HG03354 (cell line): ENCODE results near the gene CCSER1.

ENCODE experiments used
- ATAC-seq: cut with Tn5 transposase; IDR thresholded peaks from one replicate; pipeline ENCODE4 v1.9.1; 2021; ENCODE audit warnings: mild to moderate bottlenecking; ENCODE audit not compliant: unreplicated experiment, poor library complexity, severe bottlenecking

CCSER1 gene

GRCh38 chr4:90127223-90127705 is at the start of gene CCSER1:
TSS of gene CCSER1 (plus strand) at chr4:90127394.
- peak; percentile 78 for ATAC-seq

- peak; percentile 78 for ATAC-seq
These were observed 48.8 kb upstream of the CCSER1 start for GRCh38 chr4:90078440-90078839.

GRCh38 chr4:90080116-90080515 is 47.1 kb upstream of the CCSER1 start:
- no peak for ATAC-seq

GRCh38 chr4:90081432-90082144 is 45.6 kb upstream of the CCSER1 start:
- no peak for ATAC-seq

- no peak for ATAC-seq
These were observed 44.7 kb upstream of the CCSER1 start for GRCh38 chr4:90082449-90082848.

- ATAC-seq = no peak
These were observed 42.8 kb upstream of the CCSER1 start for GRCh38 chr4:90084277-90084966.

GRCh38 chr4:90084967-90085295 is 42.3 kb upstream of the CCSER1 start:
- no peak for ATAC-seq

- no peak for ATAC-seq
These were observed 33.7 kb upstream of the CCSER1 start for GRCh38 chr4:90093526-90093925.

GRCh38 chr4:90095000-90095399 is 32.2 kb upstream of the CCSER1 start:
- no peak for ATAC-seq

GRCh38 chr4:90099812-90100211 is 27.4 kb upstream of the CCSER1 start:
- ATAC-seq = peak; percentile 83

- ATAC-seq = no peak
These were observed 23.2 kb upstream of the CCSER1 start for GRCh38 chr4:90103991-90104390.

GRCh38 chr4:90105274-90105673 is 21.9 kb upstream of the CCSER1 start:
- ATAC-seq = no peak

- ATAC-seq = no peak
These were observed 14.5 kb upstream of the CCSER1 start for GRCh38 chr4:90112715-90113114.

GRCh38 chr4:90113881-90114457 is 13.2 kb upstream of the CCSER1 start:
- no peak for ATAC-seq

GRCh38 chr4:90118527-90119195 is 8.5 kb upstream of the CCSER1 start:
- peak; percentile 91 for ATAC-seq

- no peak for ATAC-seq
These were observed 7.2 kb upstream of the CCSER1 start for GRCh38 chr4:90120037-90120436.

GRCh38 chr4:90120815-90121214 is 6.4 kb upstream of the CCSER1 start:
- no peak for ATAC-seq

GRCh38 chr4:90121676-90122354 is 5.4 kb upstream of the CCSER1 start:
- ATAC-seq = no peak

- ATAC-seq = no peak
These were observed 4.8 kb upstream of the CCSER1 start for GRCh38 chr4:90122355-90122748.

- no peak for ATAC-seq
These were observed 2.9 kb upstream of the CCSER1 start for GRCh38 chr4:90124276-90124675.
